Endothelial cell of umbilical vein (primary cell): ENCODE data around the gene GFPT1. TPM values are rescaled to one million over a fixed set of nuclear protein-coding genes. Genes with fewer than 3 reads are reported as not detected.
"Not testable (repeated sequence)": the region's sequence is repeated elsewhere in the genome, so short reads cannot be mapped to it uniquely, and the experiment has no call there.

ENCODE experiments used
- BruUV-seq: library from RNA; stranded (reverse); fragments of 400-500 nt; replicated peaks from 2 replicates; lab custom pipeline; 2021; lab: Mats Ljungman, UMichigan
- CTCF ChIA-PET: fragments of 300-600, 350-600 bp; sonication (Branson Sonifier 250); formaldehyde crosslinking; loops from one replicate; lab custom pipeline; 2021; ENCODE audit warnings: antibody characterized with exemption, inconsistent platforms; lab: Charles Lee
- POLR2A ChIA-PET: fragments of 300-600, 350-600 bp; sonication (Branson Sonifier 250); formaldehyde crosslinking; loops from one replicate; lab custom pipeline; 2021; ENCODE audit warnings: antibody characterized with exemption, inconsistent platforms; lab: Charles Lee
- DNase-seq: peaks from one replicate; pipeline ENCODE4 v3.0.0-alpha.2; 2011; ENCODE audit warnings: low read depth, low spot score
- FAIRE-seq: peaks from 2 replicates; lab custom pipeline; 2011; peaks lifted over from hg19 to GRCh38; lab: Jason Lieb, UNC
- H2AFZ ChIP-seq: 2 replicates; pipeline ENCODE4 v1.6.0; 2012; ENCODE audit warnings: low read depth, low read length, control low read depth, inconsistent platforms
- H3K27ac ChIP-seq: 2 replicates; pipeline ENCODE4 v1.5.1; 2011; ENCODE audit warnings: low read depth, mild to moderate bottlenecking, control low read depth, low read length, moderate library complexity; ENCODE audit not compliant: insufficient read depth
- H3K27me3 ChIP-seq, 2 experiments: 2 replicates each; pipeline versions ENCODE4 v1.6.0 to v1.6.1; 2011; ENCODE audit warnings: low read length in 2 of 2, mixed read lengths in 1 of 2; ENCODE audit not compliant: control insufficient read depth in 2 of 2, insufficient read depth in 2 of 2
- H3K36me3 ChIP-seq, 2 experiments: 2 replicates in 1 of 2; 3 replicates in 1 of 2; pipeline ENCODE4 v1.5.1; 2011; ENCODE audit warnings: low read length in 2 of 2, mild to moderate bottlenecking in 1 of 2, moderate library complexity in 1 of 2; ENCODE audit not compliant: control insufficient read depth in 2 of 2, insufficient read depth in 2 of 2; ENCODE audit errors: extremely low read depth in 1 of 2
- H3K4me1 ChIP-seq: 3 replicates; pipeline ENCODE4 v1.5.1; 2011; ENCODE audit warnings: mild to moderate bottlenecking, low read length; ENCODE audit not compliant: control insufficient read depth, insufficient read depth; ENCODE audit errors: extremely low read depth
- H3K4me2 ChIP-seq: 2 replicates; pipeline ENCODE4 v1.6.1; 2011; ENCODE audit warnings: low read length, control low read depth, mixed read lengths; ENCODE audit not compliant: insufficient read depth
- H3K4me3 ChIP-seq, 3 experiments: fragments of 200-600 bp in 1 of 3; sonication (generic), shearing (Covaris generic) in 1 of 3; replicated peaks in 1 of 3; 2 replicates each; pipeline ENCODE4 v1.5.1; 2011 to 2016; ENCODE audit warnings: control low read depth in 3 of 3, low read length in 3 of 3, mild to moderate bottlenecking in 2 of 3, inconsistent platforms in 1 of 3, low read depth in 1 of 3, moderate library complexity in 1 of 3; ENCODE audit not compliant: insufficient read depth in 1 of 3
- H3K79me2 ChIP-seq: 2 replicates; pipeline ENCODE4 v1.6.0; 2012; ENCODE audit warnings: low read length, inconsistent platforms; ENCODE audit not compliant: control insufficient read depth, insufficient read depth
- H3K9ac ChIP-seq: replicated peaks from 2 replicates; pipeline ENCODE3; 2011; ENCODE audit warnings: low read length, control low read depth; ENCODE audit not compliant: insufficient read depth; ENCODE audit errors: extremely low read depth
- H3K9me1 ChIP-seq: replicated peaks from 3 replicates; pipeline ENCODE4 v1.6.0; 2011; ENCODE audit warnings: mild to moderate bottlenecking, low read length; ENCODE audit not compliant: control insufficient read depth, insufficient read depth; ENCODE audit errors: extremely low read depth
- H3K9me3 ChIP-seq: replicated peaks from 2 replicates; pipeline ENCODE4 v1.5.1; 2012; ENCODE audit warnings: low read length, inconsistent platforms; ENCODE audit not compliant: control insufficient read depth, insufficient read depth
- H4K20me1 ChIP-seq: replicated peaks from 2 replicates; pipeline ENCODE3; 2011; ENCODE audit warnings: mild to moderate bottlenecking, low read length; ENCODE audit not compliant: control insufficient read depth, insufficient read depth; ENCODE audit errors: extremely low read depth
- EZH2 ChIP-seq: IDR thresholded peaks from 2 replicates; pipeline ENCODE4 v1.6.1; 2012; ENCODE audit warnings: borderline replicate concordance, low read depth, mild to moderate bottlenecking, moderate library complexity, low read length, inconsistent platforms; ENCODE audit not compliant: severe bottlenecking
- FOS ChIP-seq: IDR thresholded peaks from 2 replicates; pipeline ENCODE4 v1.6.1; 2011; ENCODE audit warnings: mild to moderate bottlenecking, low read length, moderate library complexity, borderline replicate concordance; ENCODE audit not compliant: insufficient read depth
- GATA2 ChIP-seq: IDR thresholded peaks from 2 replicates; pipeline ENCODE4 v1.7.0; 2011; ENCODE audit warnings: low read depth, mild to moderate bottlenecking, moderate library complexity, mixed read lengths, low read length; ENCODE audit not compliant: insufficient read length, insufficient read depth
- JUN ChIP-seq: IDR thresholded peaks from 2 replicates; pipeline ENCODE4 v1.6.1; 2011; ENCODE audit warnings: borderline replicate concordance, low read depth; ENCODE audit not compliant: insufficient read length, insufficient read depth
- MYC ChIP-seq: IDR thresholded peaks from one replicate; pipeline ENCODE4 v1.6.1; 2011; ENCODE audit warnings: mild to moderate bottlenecking, low read depth, low read length
- POLR2A ChIP-seq: IDR thresholded peaks from 2 replicates; pipeline ENCODE4 v1.6.1; 2012; ENCODE audit warnings: low read depth, mild to moderate bottlenecking, control low read depth, low read length
- POLR2AphosphoS5 ChIP-seq: IDR thresholded peaks from 2 replicates; pipeline ENCODE4 v1.6.1; 2012; ENCODE audit warnings: low read depth, mild to moderate bottlenecking, control low read depth, low read length, moderate library complexity; ENCODE audit not compliant: insufficient read depth
- dilution Hi-C: fragments of 300-500 bp; cut with MboI; formaldehyde crosslinking; loops from one replicate; pipeline ENCODE4 v1.15.0; 2019; ENCODE audit warnings: low sequenced_read_pairs; ENCODE audit not compliant: extremely low pct_ligation_motif_present
- intact Hi-C: fragments of 100-400 bp; cut with micrococcal nuclease; formaldehyde crosslinking; loops from one replicate; pipeline ENCODE4 v1.10.0; 2022
- polyA plus RNA-seq, 4 experiments: library from polyadenylated mRNA; depleted of rRNA in 3 of 4; stranded (reverse) in 3 of 4; unstranded in 1 of 4; fragments of >200 nt; gene quantifications; 2 replicates each; pipeline versions ENCODE4 v1.2.1 to v1.2.3, GENCODE V29; 2011 to 2012; ENCODE audit warnings: missing spikeins in 1 of 4
- total RNA-seq: library from RNA; stranded (reverse); gene quantifications from 2 replicates; pipeline ENCODE4 v1.2.3, GENCODE V29; 2021
- TF ChIP-seq, protein P1 (sequence below), 2 donors: IDR thresholded peaks; 1 replicate in 1 of 2; 2 replicates in 1 of 2; pipeline ENCODE4 v1.5.1; 2011; ENCODE audit warnings: low read length in 2 of 2, mild to moderate bottlenecking in 2 of 2, moderate library complexity in 2 of 2, control low read depth in 1 of 2, inconsistent platforms in 1 of 2, low read depth in 1 of 2; ENCODE audit not compliant: insufficient read depth in 1 of 2; ENCODE audit errors: extremely low read depth in 1 of 2
- TF ChIP-seq, protein P2 (sequence below): IDR thresholded peaks from 2 replicates; pipeline ENCODE4 v1.6.1; 2011; ENCODE audit not compliant: insufficient read depth, insufficient read length

GFPT1 gene
- total and polyA plus RNA-seq, 2 donors (not counting 3 experiments of a cell fraction or from before 2014, with no cell fraction given), result 8.8 to 38.7 TPM

DNA sequence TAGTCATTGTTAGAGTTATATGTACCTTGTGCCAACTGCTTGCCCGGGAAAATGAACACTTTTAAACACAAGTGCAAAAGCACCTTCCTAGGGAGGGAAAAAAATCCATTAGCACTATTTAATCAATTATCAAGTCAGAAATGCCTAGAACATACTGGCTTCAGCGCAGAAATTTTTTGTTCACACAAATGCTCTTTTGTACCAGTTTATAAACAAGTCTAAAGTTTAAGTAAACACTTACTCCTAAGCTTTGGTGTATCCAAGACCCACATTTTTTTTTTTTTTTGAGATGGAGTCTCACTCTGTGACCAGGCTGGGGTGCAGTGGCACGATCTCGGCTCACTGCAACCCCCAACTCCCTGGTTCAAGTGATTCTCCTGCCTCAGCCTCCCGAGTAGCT is 30.6 kb downstream of the GFPT1 start:
- Histone ChIP-seq H3K79me2 (no peaks in the 10 kb centered on the region), H4K20me1 (no peaks in the 10 kb centered on the region), H3K27ac (no peak overlapping the region), H2AFZ (no peak overlapping the region), H3K27me3 (no peaks in the 10 kb centered on the region), H3K9me3 (no peaks in the 10 kb centered on the region), H3K9ac (no peak overlapping the region), H3K4me2 (no peak overlapping the region), H3K4me1 (no peaks in the 10 kb centered on the region), H3K4me3 (no peak overlapping the region), H3K9me1 (peaks cover 3% of the 10 kb centered on the region), H3K36me3 (peaks cover 13 to 21% of the 10 kb centered on the region in 2 experiments)
- dilution Hi-C loops (no loop called here), intact Hi-C loops (no loop called here)
- CTCF ChIA-PET, result no interaction called here
- FAIRE-seq, result no peak
- no peak for DNase-seq
- BruUV-seq, result no TSS peak
- TF ChIP-seq GATA2 (no peak), POLR2AphosphoS5 (no peak), POLR2A (no peak), JUN (no peak), MYC (no peak), EZH2 (no peak), FOS (no peak)
- TF ChIP-seq, protein P1, sequence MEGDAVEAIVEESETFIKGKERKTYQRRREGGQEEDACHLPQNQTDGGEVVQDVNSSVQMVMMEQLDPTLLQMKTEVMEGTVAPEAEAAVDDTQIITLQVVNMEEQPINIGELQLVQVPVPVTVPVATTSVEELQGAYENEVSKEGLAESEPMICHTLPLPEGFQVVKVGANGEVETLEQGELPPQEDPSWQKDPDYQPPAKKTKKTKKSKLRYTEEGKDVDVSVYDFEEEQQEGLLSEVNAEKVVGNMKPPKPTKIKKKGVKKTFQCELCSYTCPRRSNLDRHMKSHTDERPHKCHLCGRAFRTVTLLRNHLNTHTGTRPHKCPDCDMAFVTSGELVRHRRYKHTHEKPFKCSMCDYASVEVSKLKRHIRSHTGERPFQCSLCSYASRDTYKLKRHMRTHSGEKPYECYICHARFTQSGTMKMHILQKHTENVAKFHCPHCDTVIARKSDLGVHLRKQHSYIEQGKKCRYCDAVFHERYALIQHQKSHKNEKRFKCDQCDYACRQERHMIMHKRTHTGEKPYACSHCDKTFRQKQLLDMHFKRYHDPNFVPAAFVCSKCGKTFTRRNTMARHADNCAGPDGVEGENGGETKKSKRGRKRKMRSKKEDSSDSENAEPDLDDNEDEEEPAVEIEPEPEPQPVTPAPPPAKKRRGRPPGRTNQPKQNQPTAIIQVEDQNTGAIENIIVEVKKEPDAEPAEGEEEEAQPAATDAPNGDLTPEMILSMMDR (IDR thresholded peaks at IDR 0.05; ENCODE audit: extremely low read depth in 1 of 2, insufficient read depth in 1 of 2, low read depth in 1 of 2, low read length in 2 of 2), result no peak
- TF ChIP-seq, protein P2, sequence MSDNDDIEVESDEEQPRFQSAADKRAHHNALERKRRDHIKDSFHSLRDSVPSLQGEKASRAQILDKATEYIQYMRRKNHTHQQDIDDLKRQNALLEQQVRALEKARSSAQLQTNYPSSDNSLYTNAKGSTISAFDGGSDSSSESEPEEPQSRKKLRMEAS, result no peak
- POLR2A ChIA-PET, result no interaction called here

DNA sequence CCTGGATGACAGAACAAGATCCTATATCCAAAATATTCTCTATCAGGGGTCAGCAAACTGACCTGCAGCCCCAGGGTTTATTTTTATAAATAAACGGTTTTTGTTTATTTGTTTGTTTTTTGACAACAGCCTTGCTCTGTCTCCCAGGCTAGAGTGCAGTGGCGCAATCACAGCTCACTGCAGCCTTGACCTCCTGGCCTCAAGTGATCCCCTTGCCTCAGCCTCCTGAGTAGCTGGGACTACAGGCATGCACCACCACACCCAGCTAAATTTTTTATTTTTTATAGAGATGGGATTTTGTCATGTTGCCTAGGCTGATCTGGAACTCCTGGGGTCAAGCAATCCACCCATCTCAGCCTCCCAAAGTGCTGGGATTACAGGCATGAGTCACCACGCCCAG is 32.1 kb downstream of the GFPT1 start:
- POLR2A ChIA-PET, H3K27me3 ChIP-seq: not testable (repeated sequence)
- peaks cover 10 to 21% of the 10 kb centered on the region in 2 experiments for H3K36me3 ChIP-seq

More for the DNA sequence above, 32.1 kb downstream of the GFPT1 start:
- DNase-seq, H2AFZ ChIP-seq, H3K79me2 ChIP-seq, CTCF ChIA-PET, BruUV-seq, H3K4me2 ChIP-seq, dilution Hi-C loops, H3K4me1 ChIP-seq, H3K9me1 ChIP-seq, H3K4me3 ChIP-seq, intact Hi-C loops, H3K27ac ChIP-seq, H3K9ac ChIP-seq, H4K20me1 ChIP-seq, H3K9me3 ChIP-seq, FAIRE-seq: not testable (repeated sequence)
